ENCODE results near the gene BAZ2B.

GRCh38 chr2:159489476-159489875 lies 126.9 kb downstream of the BAZ2B start:
- TF ChIP-seq EZH2 (IDR thresholded peaks at IDR 0.05) (no peak), POLR2AphosphoS5 (IDR thresholded peaks at IDR 0.05; ENCODE audit: borderline replicate concordance, low read depth, low read length) (no peak)

Data from SK-N-MC (cell line).